Measurements from ENCODE around the gene ARHGAP44.

Gene ARHGAP44

GRCh38 chr17:12996357-12996756 is 207.1 kb downstream of the ARHGAP44 start:
- no peak for DNase-seq

GRCh38 chr17:12996941-12997340 is 207.6 kb downstream of the ARHGAP44 start:
- no peak for DNase-seq

- no peak for DNase-seq
Measured at GRCh38 chr17:12998461-12998860, 209.2 kb downstream of the ARHGAP44 start.

GRCh38 chr17:12998874-12999273 is 209.6 kb downstream of the ARHGAP44 start:
- no peak for DNase-seq

GRCh38 chr17:13000561-13000960 is 211.3 kb downstream of the ARHGAP44 start:
- DNase-seq: no peak

- DNase-seq: peak in 1 of 2 experiments; percentile 57
Measured at GRCh38 chr17:13001991-13002615, 212.8 kb downstream of the ARHGAP44 start.

- DNase-seq: peak in 1 of 2 experiments; percentile 67
Measured at GRCh38 chr17:13002761-13003453, 213.6 kb downstream of the ARHGAP44 start.

- DNase-seq: no peak
Measured at GRCh38 chr17:13003454-13003851, 214.2 kb downstream of the ARHGAP44 start.

GRCh38 chr17:13003927-13004326 is 214.6 kb downstream of the ARHGAP44 start:
- no peak for DNase-seq

- no peak for DNase-seq
Measured at GRCh38 chr17:13004336-13004735, 215.0 kb downstream of the ARHGAP44 start.

- DNase-seq: no peak
Measured at GRCh38 chr17:13005530-13005929, 216.2 kb downstream of the ARHGAP44 start.

GRCh38 chr17:13008461-13008860 is 219.2 kb downstream of the ARHGAP44 start:
- no peak for DNase-seq

GRCh38 chr17:13010959-13011358 is 221.7 kb downstream of the ARHGAP44 start:
- no peak for DNase-seq

- DNase-seq: no peak
Measured at GRCh38 chr17:13014801-13015200, 225.5 kb downstream of the ARHGAP44 start.

GRCh38 chr17:13016881-13017654 is 227.8 kb downstream of the ARHGAP44 start:
- DNase-seq: no peak

GRCh38 chr17:13017655-13018459 is 228.6 kb downstream of the ARHGAP44 start, which contains the start of gene ELAC2:
ELAC2 (minus strand) TSS chr17:13018027; CDS start chr17:13017947, 80 bp downstream.
- peak; percentile 86 to 98 for DNase-seq

GRCh38 chr17:13024016-13024415 is 234.7 kb downstream of the ARHGAP44 start:
- no peak for DNase-seq

- no peak for DNase-seq
Measured at GRCh38 chr17:13024526-13025257, 235.4 kb downstream of the ARHGAP44 start.

- DNase-seq: no peak
Measured at GRCh38 chr17:13025258-13025627, 235.9 kb downstream of the ARHGAP44 start.

- no peak for DNase-seq
Measured at GRCh38 chr17:13025687-13026086, 236.4 kb downstream of the ARHGAP44 start.

- no peak for DNase-seq
Measured at GRCh38 chr17:13027246-13027645, 237.9 kb downstream of the ARHGAP44 start.

- no peak for DNase-seq
Measured at GRCh38 chr17:13029340-13029739, 240.0 kb downstream of the ARHGAP44 start.

Data from cerebellar nuclear complex (tissue), 1 donor.